Neutrophil (primary cell): ENCODE data around the gene UBE2J2.

Experiments used
- H3K27ac ChIP-seq: fragments of 200-600 bp; sonication (generic); 2 replicates; pipeline ENCODE4 v1.5.1; 2016; ENCODE audit warnings: mild to moderate bottlenecking, moderate library complexity
- H3K27me3 ChIP-seq: fragments of 200-600 bp; sonication (generic); 2 replicates; pipeline ENCODE4 v1.6.0; 2016; ENCODE audit warnings: mild to moderate bottlenecking
- H3K36me3 ChIP-seq: fragments of 200-600 bp; sonication (generic); 2 replicates; pipeline ENCODE4 v1.5.1; 2017
- H3K4me1 ChIP-seq, 2 experiments: fragments of 200-600 bp in 1 of 2; sonication (generic) in 1 of 2; 1 replicate in 1 of 2; 2 replicates in 1 of 2; pipeline versions ENCODE4 v1.5.1 to v1.6.1; 2013 to 2016; ENCODE audit warnings: low read depth in 1 of 2, low read length in 1 of 2, mild to moderate bottlenecking in 1 of 2, moderate library complexity in 1 of 2; ENCODE audit not compliant: control insufficient read depth in 1 of 2, insufficient read depth in 1 of 2
- H3K4me3 ChIP-seq, 2 experiments: fragments of 200-600 bp in 1 of 2; sonication (generic) in 1 of 2; 1 replicate in 1 of 2; 2 replicates in 1 of 2; pipeline ENCODE4 v1.5.1; 2013 to 2016; ENCODE audit warnings: low read depth in 1 of 2, low read length in 1 of 2, mild to moderate bottlenecking in 1 of 2, moderate library complexity in 1 of 2
- H3K9me3 ChIP-seq: fragments of 200-600 bp; sonication (generic); 2 replicates; pipeline ENCODE4 v1.5.1; 2016
- TF ChIP-seq, protein P1 (sequence below): fragments of 200-600 bp; sonication (generic); IDR thresholded peaks from 2 replicates; pipeline ENCODE4 v1.5.1; 2016; ENCODE audit warnings: antibody characterized with exemption

Gene UBE2J2

DNA sequence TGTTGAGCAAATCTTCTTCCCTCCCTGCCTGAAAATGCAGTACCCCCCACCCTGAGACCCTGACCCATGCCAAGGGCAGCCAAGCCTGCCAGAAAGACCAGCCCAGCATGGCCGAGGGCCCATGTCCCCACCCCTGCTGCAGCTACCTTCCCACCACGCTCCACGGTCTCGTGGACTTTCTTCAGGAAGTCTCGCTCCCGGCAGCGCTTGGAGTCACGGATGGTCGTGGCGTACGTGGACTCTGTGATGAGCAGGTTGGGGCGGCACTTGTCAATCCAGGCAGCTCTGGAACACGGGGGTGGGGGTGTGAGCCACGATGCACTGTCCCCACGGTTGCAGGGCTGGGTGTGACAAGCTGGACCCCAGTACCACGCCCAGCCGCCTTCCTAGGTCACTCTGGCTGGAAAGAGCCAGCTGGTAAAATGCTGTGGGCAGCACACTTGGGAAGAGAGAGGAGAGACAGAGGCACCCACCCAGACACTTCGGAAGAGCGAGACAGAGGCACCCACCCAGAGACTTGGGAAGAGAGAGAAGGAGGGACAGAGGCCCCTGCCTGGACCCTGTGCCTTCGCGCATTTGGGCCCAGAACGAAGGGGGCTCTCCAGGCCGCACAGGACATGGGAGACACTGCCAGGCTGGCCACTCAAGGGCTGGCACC lies 41.2 kb upstream of the UBE2J2 start:
- TF ChIP-seq, protein P1, sequence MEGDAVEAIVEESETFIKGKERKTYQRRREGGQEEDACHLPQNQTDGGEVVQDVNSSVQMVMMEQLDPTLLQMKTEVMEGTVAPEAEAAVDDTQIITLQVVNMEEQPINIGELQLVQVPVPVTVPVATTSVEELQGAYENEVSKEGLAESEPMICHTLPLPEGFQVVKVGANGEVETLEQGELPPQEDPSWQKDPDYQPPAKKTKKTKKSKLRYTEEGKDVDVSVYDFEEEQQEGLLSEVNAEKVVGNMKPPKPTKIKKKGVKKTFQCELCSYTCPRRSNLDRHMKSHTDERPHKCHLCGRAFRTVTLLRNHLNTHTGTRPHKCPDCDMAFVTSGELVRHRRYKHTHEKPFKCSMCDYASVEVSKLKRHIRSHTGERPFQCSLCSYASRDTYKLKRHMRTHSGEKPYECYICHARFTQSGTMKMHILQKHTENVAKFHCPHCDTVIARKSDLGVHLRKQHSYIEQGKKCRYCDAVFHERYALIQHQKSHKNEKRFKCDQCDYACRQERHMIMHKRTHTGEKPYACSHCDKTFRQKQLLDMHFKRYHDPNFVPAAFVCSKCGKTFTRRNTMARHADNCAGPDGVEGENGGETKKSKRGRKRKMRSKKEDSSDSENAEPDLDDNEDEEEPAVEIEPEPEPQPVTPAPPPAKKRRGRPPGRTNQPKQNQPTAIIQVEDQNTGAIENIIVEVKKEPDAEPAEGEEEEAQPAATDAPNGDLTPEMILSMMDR, result no peak
- Histone ChIP-seq H3K4me1 (no peaks in the 10 kb centered on the region), H3K4me3 (no peak overlapping the region), H3K27ac (no peak overlapping the region), H3K9me3 (no peaks in the 10 kb centered on the region), H3K27me3 (no peaks in the 10 kb centered on the region), H3K36me3 (peaks cover 92% of the 10 kb centered on the region)

DNA sequence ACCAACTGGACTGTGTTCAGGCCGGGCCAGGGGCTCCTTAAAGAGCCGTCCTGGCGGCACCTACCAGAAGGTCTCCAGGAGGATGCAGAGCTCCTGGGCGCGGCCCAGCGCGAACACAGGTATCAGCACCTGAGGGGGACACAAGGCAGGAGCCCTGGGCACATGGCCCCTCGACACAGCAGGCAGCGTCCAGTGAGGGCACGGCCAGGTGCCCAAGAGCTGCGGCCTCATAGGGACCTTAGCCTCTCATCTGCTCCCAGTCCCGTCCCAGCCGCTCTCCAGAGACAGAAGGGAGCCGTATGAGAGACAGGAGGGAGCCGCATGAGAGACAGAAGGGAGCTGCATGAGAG lies 40.6 kb upstream of the UBE2J2 start:
- H3K27me3 ChIP-seq, result peaks cover 4% of the 10 kb centered on the region
- H3K36me3 ChIP-seq, result peaks cover 87% of the 10 kb centered on the region
- TF ChIP-seq, protein P1, result no peak
- H3K4me3 ChIP-seq, result no peak overlapping the region
- H3K4me1 ChIP-seq, result peaks cover 5% of the 10 kb centered on the region in 2 experiments
- no peak overlapping the region for H3K27ac ChIP-seq
- no peaks in the 10 kb centered on the region for H3K9me3 ChIP-seq

DNA sequence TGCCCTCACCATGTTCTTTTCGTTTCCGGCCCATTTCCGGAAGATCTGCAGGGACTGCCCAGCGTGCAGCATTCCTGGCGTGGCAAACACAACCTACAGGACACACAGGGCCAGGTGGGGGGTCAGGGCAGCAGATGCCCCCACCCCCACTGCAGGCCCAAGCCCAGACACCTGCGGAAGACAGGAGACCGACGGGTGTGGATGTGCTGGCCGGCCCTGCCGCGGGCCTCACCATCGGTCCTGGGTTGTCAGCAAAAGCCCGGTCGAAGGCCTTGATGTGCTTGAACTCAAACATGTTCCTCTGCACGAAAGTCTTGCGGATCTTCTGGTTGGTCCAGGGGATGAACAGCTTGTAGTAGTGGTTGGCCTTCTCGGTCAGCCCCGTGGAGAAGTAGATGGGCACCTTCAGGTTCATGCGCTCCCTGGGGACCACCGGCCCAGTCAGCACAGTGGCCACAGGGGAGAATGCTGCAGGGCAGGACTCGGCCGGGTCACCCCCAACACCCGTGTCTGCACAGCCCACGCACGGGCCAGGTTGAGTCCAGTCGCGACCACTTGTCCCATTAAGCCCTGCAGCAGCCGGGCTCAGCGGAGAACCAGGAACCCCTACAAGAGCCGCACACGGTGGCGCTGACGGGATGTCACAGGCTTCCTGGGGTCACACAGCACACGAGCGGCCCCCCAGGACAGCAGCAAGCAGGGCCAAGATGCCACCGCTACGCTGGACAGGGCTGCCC lies 40.0 kb upstream of the UBE2J2 start:
- peaks cover 9 to 10% of the 10 kb centered on the region in 2 experiments for H3K4me1 ChIP-seq
- H3K36me3 ChIP-seq, result peaks cover 81% of the 10 kb centered on the region
- no peaks in the 10 kb centered on the region for H3K9me3 ChIP-seq
- H3K27me3 ChIP-seq, result peaks cover 4% of the 10 kb centered on the region
- H3K4me3 ChIP-seq, result no peak overlapping the region
- TF ChIP-seq, protein P1, result no peak
- no peak overlapping the region for H3K27ac ChIP-seq

DNA sequence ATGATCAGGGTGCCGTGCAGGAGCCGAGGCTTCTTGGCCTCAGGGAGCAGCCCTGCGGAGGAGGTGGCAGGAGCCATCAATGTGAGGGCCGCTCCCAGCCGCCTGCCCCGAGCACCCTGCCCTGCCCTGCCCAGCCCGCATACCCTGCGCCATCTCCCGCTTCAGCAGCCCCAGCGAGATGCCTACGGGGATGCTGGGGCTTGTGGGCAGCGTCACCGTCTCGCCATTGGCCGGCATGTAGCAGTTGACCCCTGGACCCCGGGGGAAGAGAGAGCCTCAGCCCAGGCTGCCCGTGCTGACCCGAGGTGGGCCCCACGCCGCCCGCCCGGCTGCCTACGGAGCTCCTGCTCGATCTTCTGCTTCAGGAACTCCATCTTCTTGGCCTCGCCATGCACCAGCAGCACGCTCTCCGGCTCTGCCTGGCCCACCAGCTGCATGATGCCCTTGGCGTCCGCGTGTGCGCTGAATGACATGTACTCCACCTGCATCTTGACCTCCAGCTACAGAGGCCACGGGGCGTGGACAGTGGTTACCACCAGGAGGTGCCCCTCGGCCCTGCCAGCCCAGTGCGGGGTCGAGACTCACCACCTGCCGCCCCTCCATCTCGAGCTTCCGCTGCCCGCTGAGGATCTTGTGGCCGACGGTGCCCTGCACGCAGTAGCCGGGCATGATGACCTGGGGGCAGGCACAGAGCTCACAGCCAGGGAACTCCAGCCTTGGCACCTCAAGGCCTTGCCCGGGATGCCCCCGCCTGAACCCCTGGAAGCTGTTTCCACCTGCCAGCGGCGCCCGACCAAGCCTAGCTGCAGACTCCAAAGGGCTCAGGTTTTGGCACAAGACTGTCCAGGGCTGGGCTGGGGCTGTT lies 39.0 kb upstream of the UBE2J2 start:
- no peak overlapping the region for H3K27ac ChIP-seq
- peaks cover 71% of the 10 kb centered on the region for H3K36me3 ChIP-seq
- H3K27me3 ChIP-seq, result peaks cover 4% of the 10 kb centered on the region
- H3K9me3 ChIP-seq, result no peaks in the 10 kb centered on the region
- TF ChIP-seq, protein P1, result no peak
- peaks cover 9 to 12% of the 10 kb centered on the region in 2 experiments for H3K4me1 ChIP-seq
- no peak overlapping the region for H3K4me3 ChIP-seq

GRCh38 chr1:1311107-1312104 lies 37.8 kb upstream of the UBE2J2 start:
- H3K4me1 ChIP-seq, result peaks cover 19 to 22% of the 10 kb centered on the region in 2 experiments
- H3K27ac ChIP-seq, result no peak overlapping the region
- H3K27me3 ChIP-seq, result peaks cover 4% of the 10 kb centered on the region
- TF ChIP-seq, protein P1, result no peak
- H3K4me3 ChIP-seq, result no peak overlapping the region
- H3K9me3 ChIP-seq, result no peaks in the 10 kb centered on the region
- H3K36me3 ChIP-seq, result peaks cover 64% of the 10 kb centered on the region
